Effector CD8-positive, alpha-beta T cell (primary cell): ENCODE measurements around the gene CDYL.
"Not testable (repeated sequence)": the region's sequence is repeated elsewhere in the genome, so short reads cannot be mapped to it uniquely, and the experiment has no call there.

ENCODE experiments used
- DNase-seq: peaks from one replicate; lab custom pipeline; 2025; lab: John Stamatoyannopoulos, UW

Gene CDYL

GRCh38 chr6:4844108-4844507 is 67.9 kb downstream of the CDYL start:
- DNase-seq, result no peak

DNA sequence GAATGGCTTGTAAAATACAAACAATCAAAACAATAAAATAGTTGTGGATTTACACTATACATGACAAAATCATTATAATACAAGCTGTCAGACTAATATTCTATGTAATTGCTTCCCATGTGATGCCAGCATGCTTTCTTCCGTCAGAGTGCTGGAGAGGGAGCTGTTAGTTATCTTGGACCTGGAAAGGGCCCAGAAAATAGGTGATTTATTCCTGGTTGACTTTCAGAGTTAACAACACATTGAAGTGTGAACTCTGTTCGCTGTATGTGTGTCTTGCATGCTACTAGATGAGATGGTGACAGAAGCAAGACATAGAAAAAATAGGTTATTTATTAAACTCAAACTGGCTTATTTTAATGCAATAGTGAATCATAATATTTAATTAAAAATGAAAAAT is 70.2 kb downstream of the CDYL start:
- no peak for DNase-seq

GRCh38 chr6:4848382-4849068 is 72.3 kb downstream of the CDYL start:
- DNase-seq, result no peak

GRCh38 chr6:4849226-4850022 is 73.2 kb downstream of the CDYL start:
- no peak for DNase-seq

- no peak for DNase-seq
These were observed 74.8 kb downstream of the CDYL start for GRCh38 chr6:4851035-4851434.

GRCh38 chr6:4852186-4852585 is 76.0 kb downstream of the CDYL start:
- DNase-seq, result not testable (repeated sequence)

DNA sequence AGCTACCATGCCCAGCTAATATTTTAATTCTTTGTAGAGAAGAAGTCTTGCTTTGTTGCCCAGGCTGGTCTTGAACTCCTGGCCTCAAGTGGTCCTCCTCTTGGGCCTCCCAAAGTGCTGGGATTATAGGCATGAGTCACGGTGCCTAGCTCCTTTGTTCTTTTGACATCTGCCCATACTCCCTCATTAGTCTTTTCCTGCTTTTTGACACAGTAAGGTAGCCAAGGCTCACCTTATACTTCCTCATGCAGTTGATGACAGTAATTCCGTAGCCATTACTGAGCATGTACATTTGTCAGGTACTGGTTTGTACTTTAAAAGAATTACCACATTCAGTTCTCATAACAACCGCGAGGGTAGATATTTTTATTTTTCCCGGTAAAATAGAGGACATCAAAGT is 76.7 kb downstream of the CDYL start:
- no peak for DNase-seq

GRCh38 chr6:4853349-4853748 is 77.1 kb downstream of the CDYL start:
- no peak for DNase-seq

DNA sequence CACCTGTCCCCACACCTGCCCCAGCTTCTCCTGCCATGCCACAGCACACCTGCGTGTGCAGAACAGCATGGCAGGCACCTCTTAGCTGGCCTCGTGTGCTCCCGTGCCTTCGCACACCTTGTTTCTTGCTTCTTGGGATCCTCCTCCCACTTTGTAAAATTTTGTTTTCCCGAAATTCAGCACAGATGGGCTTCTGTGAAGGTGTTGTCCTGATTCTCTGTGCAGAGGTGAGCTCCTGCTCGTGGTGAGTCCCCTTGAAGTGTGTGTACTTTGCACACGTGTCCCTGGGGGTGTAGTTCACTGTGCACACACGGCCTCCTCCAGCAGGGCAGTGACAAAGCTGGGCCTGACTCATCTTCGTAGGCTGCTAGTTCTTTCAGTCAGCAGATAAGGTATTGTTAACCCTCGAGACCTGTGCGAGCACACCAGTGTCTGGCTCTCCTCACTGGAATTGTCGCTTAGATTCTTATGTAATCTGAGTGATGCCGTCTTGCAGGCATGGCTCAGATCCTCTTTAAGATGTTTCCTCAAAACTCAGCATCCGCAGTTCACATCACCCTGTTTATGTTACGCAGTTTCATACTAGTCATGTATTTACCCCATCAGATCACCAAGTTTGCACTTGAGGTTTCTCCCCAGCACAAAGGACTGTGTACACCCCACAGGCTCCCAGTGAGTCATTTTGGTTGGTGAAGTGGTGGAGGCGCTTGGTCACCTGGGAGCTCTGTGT is 77.7 kb downstream of the CDYL start:
- no peak for DNase-seq

DNA sequence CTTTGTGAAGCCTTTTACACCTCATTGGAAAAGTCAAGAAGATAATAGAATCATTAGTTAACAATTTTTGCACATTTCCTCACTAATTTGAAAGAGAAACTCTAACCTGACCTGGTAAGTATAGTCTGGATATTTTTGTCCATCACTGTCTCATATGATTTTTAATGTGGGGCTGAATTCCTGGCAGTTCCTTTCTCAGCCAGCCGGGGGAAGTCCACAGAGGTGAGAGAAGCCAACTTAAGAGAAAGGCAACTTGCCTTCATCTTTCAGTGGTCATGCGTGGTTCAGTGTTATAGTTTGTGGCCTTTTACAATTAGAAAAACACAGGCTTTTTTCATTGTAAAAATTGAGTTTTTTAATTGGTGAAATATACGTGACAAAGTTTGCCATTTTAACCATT is 80.6 kb downstream of the CDYL start:
- no peak for DNase-seq

GRCh38 chr6:4858194-4859015 is 82.2 kb downstream of the CDYL start:
- no peak for DNase-seq

DNA sequence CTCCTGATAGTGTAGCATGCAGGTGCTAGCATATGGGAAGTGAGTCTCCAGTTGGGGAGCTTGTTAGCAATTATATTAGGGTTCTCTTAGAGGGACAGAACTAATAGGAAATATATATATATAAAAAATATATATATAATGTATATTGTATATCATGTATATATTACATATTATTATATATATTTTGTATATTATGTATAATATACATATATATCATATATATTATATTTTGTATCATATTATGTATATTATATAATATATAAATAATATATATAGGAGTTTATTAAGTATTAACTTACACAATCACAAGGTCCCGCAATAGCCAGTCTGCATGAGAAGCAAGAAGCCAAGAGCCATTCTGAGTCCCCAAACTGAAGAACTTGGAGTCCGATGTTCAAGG is 84.2 kb downstream of the CDYL start:
- no peak for DNase-seq

GRCh38 chr6:4861564-4861963 is 85.4 kb downstream of the CDYL start:
- DNase-seq, result no peak

DNA sequence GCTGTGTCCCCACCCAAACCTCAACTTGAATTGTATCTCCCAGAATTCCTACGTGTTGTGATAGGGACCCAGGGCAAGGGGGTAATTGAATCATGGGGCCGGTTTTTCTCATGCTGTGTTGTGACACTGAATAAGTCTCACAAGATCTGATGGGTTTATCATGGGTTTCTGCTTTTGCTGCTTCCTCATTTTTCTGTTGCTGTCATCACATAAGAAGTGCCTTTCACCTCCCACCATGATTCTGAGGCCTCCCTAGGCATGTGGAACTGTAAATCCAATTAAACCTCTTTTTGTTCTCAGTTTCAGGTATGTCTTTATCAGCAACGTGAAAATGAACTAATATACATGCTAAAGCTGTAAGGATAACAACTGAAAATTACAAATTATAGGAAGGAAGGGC is 88.3 kb downstream of the CDYL start:
- no peak for DNase-seq

DNA sequence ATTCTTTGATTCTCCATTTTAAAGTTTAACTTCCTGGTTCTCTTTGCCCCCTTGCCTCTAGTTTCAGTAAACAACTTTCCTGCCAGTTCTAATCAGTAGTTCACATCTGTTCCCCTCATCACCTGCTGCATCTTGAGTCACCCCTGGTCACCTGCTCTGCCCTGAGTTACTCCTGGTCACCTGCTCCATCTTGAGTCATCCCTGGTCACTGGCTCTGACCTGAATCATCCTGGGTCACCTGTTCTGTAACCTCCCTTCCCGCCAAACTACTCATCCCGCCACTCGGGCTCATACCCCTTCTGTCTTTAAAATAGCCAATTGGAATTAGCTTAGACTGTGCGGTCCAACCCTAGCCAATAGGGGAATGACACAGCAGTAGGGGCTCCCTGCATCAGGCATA is 88.8 kb downstream of the CDYL start:
- not testable (repeated sequence) for DNase-seq

GRCh38 chr6:4870821-4871494 is 94.8 kb downstream of the CDYL start:
- no peak for DNase-seq

DNA sequence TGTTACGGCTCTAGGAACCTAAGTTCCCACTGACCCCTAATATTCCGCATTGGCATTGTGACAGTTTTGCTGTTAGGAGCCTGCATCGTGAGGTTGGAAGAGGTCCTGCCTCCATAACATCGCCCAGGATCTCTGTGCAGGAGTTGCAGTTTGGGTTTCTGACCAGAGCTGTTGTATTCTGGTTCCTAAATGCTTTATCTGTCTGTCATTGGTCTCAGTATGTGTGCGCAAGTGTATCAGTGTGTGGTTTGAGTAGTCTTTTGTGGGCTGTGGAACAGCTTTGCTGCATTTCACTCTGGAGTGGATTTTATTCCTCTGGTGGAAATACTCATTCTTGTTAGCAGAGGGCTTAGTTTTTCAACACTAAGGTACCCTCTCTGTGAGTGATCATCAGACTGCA is 95.6 kb downstream of the CDYL start:
- DNase-seq, result no peak

DNA sequence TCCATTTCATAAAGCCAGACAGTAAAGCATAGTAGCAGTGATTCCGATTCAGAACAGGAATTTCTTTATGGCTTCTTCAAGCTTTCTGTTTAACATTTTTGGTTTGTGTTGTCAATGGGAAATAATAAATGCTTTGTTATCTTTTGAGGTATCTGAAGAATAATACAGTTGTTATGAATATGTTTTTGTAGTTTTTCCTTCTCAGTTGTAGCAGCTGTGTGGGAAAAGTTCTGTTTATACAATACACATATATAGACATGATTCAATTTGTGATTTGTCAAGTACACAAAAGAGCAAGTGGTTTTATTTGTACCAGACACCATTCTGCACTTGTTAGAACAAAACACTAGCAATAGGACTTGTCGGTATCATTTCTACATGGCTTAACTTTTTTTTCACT is 96.6 kb downstream of the CDYL start:
- DNase-seq, result no peak

- DNase-seq, result no peak
These were observed 97.7 kb downstream of the CDYL start for GRCh38 chr6:4873928-4874327.

GRCh38 chr6:4879741-4880275 is 103.6 kb downstream of the CDYL start:
- no peak for DNase-seq

DNA sequence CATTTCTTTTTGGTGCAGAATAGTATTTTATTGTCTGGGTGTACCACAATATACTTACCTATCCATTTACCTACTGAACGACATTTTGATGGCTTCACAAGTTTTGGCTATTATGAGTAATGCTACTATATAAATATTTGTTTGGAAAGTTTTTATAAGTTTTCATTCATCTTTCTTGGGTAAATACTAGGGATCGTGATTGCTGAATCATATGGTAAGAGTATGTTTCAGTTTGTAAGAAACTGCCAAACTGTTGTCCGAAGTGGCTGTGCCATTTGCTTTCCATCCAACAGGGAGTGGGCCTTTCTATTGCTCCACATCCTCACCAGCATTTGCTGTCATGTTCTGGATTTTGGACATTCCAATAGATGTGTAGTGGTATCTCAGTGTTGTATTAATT is 104.2 kb downstream of the CDYL start:
- no peak for DNase-seq
